ENCODE results near the gene SPATA31D3. TPM values are rescaled to one million over a fixed set of nuclear protein-coding genes. Genes with fewer than 3 reads are reported as not detected.

The SPATA31D3 gene
- total RNA-seq, 1 experiment from 2014 or later: not detected

- H4K8ac ChIP-seq (replicated peaks; ENCODE audit: insufficient read length, low read depth, low read length): no peak overlapping the region
- Mint-ChIP-seq H3K9me3 (peaks cover 32 to 36% of the 10 kb centered on the region in 2 experiments), H3K4me1 (no peaks in the 10 kb centered on the region), H3K4me3 (no peak overlapping the region; a peak in 1 of 5 replicates), H3K27me3 (ENCODE audit: low read depth) (peaks cover 6% of the 10 kb centered on the region; the same call in 1 of the 2 replicates), H3K36me3 (ENCODE audit: insufficient read depth in 1 of 3, low read depth in 3 of 3) (peaks cover 17 to 29% (median 26%) of the 10 kb centered on the region in 3 experiments), H3K27ac (no peak overlapping the region)
- TF ChIP-seq CTCF (conservative IDR thresholded peaks at IDR 0.05): no peak
- H3K79me1 ChIP-seq (ENCODE audit: insufficient read depth, low read depth, low read length, poor library complexity, severe bottlenecking): no peaks in the 10 kb centered on the region
- no peaks in the 10 kb centered on the region for H3K27me3 ChIP-seq (ENCODE audit: insufficient read depth, low read length)
- H3K9me3 ChIP-seq (ENCODE audit: control insufficient read depth, low read depth, low read length): peaks cover 7% of the 10 kb centered on the region
- H3K4ac ChIP-seq (ENCODE audit: low read depth, low read length): no peak overlapping the region
- H2AK5ac ChIP-seq (ENCODE audit: insufficient read length, low read length): no peak overlapping the region
- no peaks in the 10 kb centered on the region for H3K79me2 ChIP-seq (ENCODE audit: insufficient read depth, low read length)
- no peak overlapping the region for H4K5ac ChIP-seq (ENCODE audit: insufficient read length, low read depth, low read length)
- H3K18ac ChIP-seq (ENCODE audit: insufficient read length, low read depth, low read length): no peak overlapping the region
- H2BK5ac ChIP-seq (ENCODE audit: insufficient read length, low read length): no peak overlapping the region
- H2BK120ac ChIP-seq (ENCODE audit: low read depth, low read length, poor library complexity, severe bottlenecking): no peak overlapping the region
- no peaks in the 10 kb centered on the region for H4K20me1 ChIP-seq (ENCODE audit: control insufficient read depth, insufficient read depth, insufficient read length)
- no peak overlapping the region for H2BK12ac ChIP-seq (ENCODE audit: insufficient read length, low read depth, low read length)
- H3K23ac ChIP-seq (ENCODE audit: insufficient read length, low read depth, low read length): no peak overlapping the region
- no peaks in the 10 kb centered on the region for H3K4me1 ChIP-seq (ENCODE audit: insufficient read depth, low read length)
- H3T11ph ChIP-seq (ENCODE audit: low read length): no peak overlapping the region
- no peak overlapping the region for H3K27ac ChIP-seq (ENCODE audit: insufficient read length, low read depth, low read length)
- H2BK15ac ChIP-seq (ENCODE audit: low read depth, low read length): no peak overlapping the region
- no peak overlapping the region for H2BK20ac ChIP-seq (ENCODE audit: low read depth, low read length, poor library complexity, severe bottlenecking)
- H3K56ac ChIP-seq (ENCODE audit: insufficient read length, low read depth, low read length): no peak overlapping the region
- H4K91ac ChIP-seq (ENCODE audit: insufficient read length, low read depth, low read length): no peak overlapping the region
- no peak overlapping the region for H3K14ac ChIP-seq (ENCODE audit: insufficient read depth, low read length)
- H2AFZ ChIP-seq (ENCODE audit: low read length): no peak overlapping the region
- no peaks in the 10 kb centered on the region for H3K23me2 ChIP-seq (ENCODE audit: insufficient read length, low read depth, low read length, poor library complexity, severe bottlenecking)
- no peak overlapping the region for H3K9ac ChIP-seq (ENCODE audit: extremely low read depth, insufficient read length, low read length)
- DNase-seq: no peak
- H3K4me2 ChIP-seq (ENCODE audit: insufficient read depth, insufficient read length, low read length): no peak overlapping the region
These were observed 12.3 kb downstream of the SPATA31D3 start for GRCh38 chr9:81955625-81956024.

Data from H9 (cell line).